Liver (tissue), 9 donors: ENCODE data around the gene ADAM8. TPM values are rescaled to one million over a fixed set of nuclear protein-coding genes. Genes with fewer than 3 reads are reported as not detected.

ENCODE experiments used
- DNase-seq: peaks from one replicate; pipeline ENCODE4 v3.0.0-alpha.2; 2017; ENCODE audit warnings: low spot score
- H3K27ac ChIP-seq, 2 donors: one replicate each; pipeline ENCODE4 v1.7.0; 2013; ENCODE audit warnings: inconsistent platforms in 2 of 2, low read length in 2 of 2, control low read depth in 1 of 2, low read depth in 1 of 2, mild to moderate bottlenecking in 1 of 2
- H3K27me3 ChIP-seq, 4 donors: one replicate each; pipeline versions ENCODE4 v1.6.1 to v1.7.0; 2013; ENCODE audit warnings: low read length in 3 of 4, inconsistent platforms in 1 of 4, mild to moderate bottlenecking in 1 of 4, moderate library complexity in 1 of 4; ENCODE audit not compliant: control insufficient read depth in 4 of 4, insufficient read depth in 4 of 4
- H3K36me3 ChIP-seq, 4 donors: one replicate each; pipeline versions ENCODE4 v1.6.1 to v1.7.0; 2013; ENCODE audit warnings: low read length in 3 of 4, mild to moderate bottlenecking in 3 of 4, low read depth in 1 of 4, moderate library complexity in 1 of 4; ENCODE audit not compliant: control insufficient read depth in 4 of 4, insufficient read depth in 3 of 4
- H3K4me1 ChIP-seq, 4 donors: one replicate each; pipeline versions ENCODE4 v1.6.1 to v1.7.0; 2013; ENCODE audit warnings: low read length in 3 of 4, mild to moderate bottlenecking in 3 of 4, moderate library complexity in 1 of 4; ENCODE audit not compliant: control insufficient read depth in 4 of 4, insufficient read depth in 4 of 4
- H3K4me3 ChIP-seq, 3 donors: one replicate each; pipeline versions ENCODE4 v1.6.1 to v1.7.0; 2013; ENCODE audit warnings: low read length in 3 of 3, control low read depth in 1 of 3, low read depth in 1 of 3, mild to moderate bottlenecking in 1 of 3
- H3K9ac ChIP-seq, 2 donors: one replicate each; pipeline ENCODE4 v1.7.0; 2013; ENCODE audit warnings: low read length in 2 of 2, mild to moderate bottlenecking in 2 of 2, moderate library complexity in 2 of 2, control low read depth in 1 of 2, low read depth in 1 of 2
- H3K9me3 ChIP-seq, 4 donors: one replicate each; pipeline versions ENCODE4 v1.6.1 to v1.7.0; 2013; ENCODE audit warnings: low read length in 3 of 4; ENCODE audit not compliant: control insufficient read depth in 4 of 4
- ATF3 ChIP-seq: IDR thresholded peaks from 2 replicates; pipeline ENCODE4 v1.6.1; 2016; ENCODE audit warnings: antibody characterized with exemption
- CTCF ChIP-seq: fragments of 150-350 bp; IDR thresholded peaks from 2 replicates; pipeline ENCODE4 v1.5.1; 2017; ENCODE audit warnings: improper control_type of control experiment, low read depth, low read length; ENCODE audit not compliant: missing input control
- EGR1 ChIP-seq, 2 donors: IDR thresholded peaks; 2 replicates each; pipeline ENCODE4 v1.6.1; 2016 to 2018; ENCODE audit warnings: antibody characterized with exemption in 2 of 2, low read depth in 2 of 2
- FOXA1 ChIP-seq: IDR thresholded peaks from 2 replicates; pipeline ENCODE4 v1.6.1; 2016; ENCODE audit warnings: antibody characterized with exemption
- FOXA2 ChIP-seq: IDR thresholded peaks from 2 replicates; pipeline ENCODE4 v1.6.1; 2016; ENCODE audit warnings: antibody characterized with exemption
- GABPA ChIP-seq, 2 donors: IDR thresholded peaks in 1 of 2; conservative IDR thresholded peaks in 1 of 2; 2 replicates each; pipeline ENCODE4 v1.6.1; 2016; ENCODE audit warnings: antibody characterized with exemption in 2 of 2, mild to moderate bottlenecking in 1 of 2, moderate library complexity in 1 of 2
- HNF4A ChIP-seq, 2 donors: conservative IDR thresholded peaks; 2 replicates each; pipeline ENCODE4 v1.6.1; 2016; ENCODE audit warnings: antibody characterized with exemption in 2 of 2, mild to moderate bottlenecking in 2 of 2
- HNF4G ChIP-seq: IDR thresholded peaks from 2 replicates; pipeline ENCODE4 v1.6.1; 2016; ENCODE audit warnings: antibody characterized with exemption
- JUND ChIP-seq, 2 donors: IDR thresholded peaks; 2 replicates each; pipeline ENCODE4 v1.6.1; 2016; ENCODE audit warnings: antibody characterized with exemption in 2 of 2
- MAX ChIP-seq: IDR thresholded peaks from 2 replicates; pipeline ENCODE4 v1.6.1; 2016; ENCODE audit warnings: antibody characterized with exemption
- NR2F2 ChIP-seq: IDR thresholded peaks from 2 replicates; pipeline ENCODE4 v1.6.1; 2016; ENCODE audit warnings: antibody characterized with exemption
- RAD21 ChIP-seq, 2 donors: IDR thresholded peaks; 2 replicates each; pipeline ENCODE4 v1.6.1; 2016; ENCODE audit warnings: antibody characterized with exemption in 2 of 2, mild to moderate bottlenecking in 2 of 2
- REST ChIP-seq: IDR thresholded peaks from 2 replicates; pipeline ENCODE4 v1.6.1; 2016; ENCODE audit warnings: antibody characterized with exemption, mild to moderate bottlenecking
- RXRA ChIP-seq, 2 donors: IDR thresholded peaks; 2 replicates each; pipeline ENCODE4 v1.6.1; 2017 to 2018; ENCODE audit warnings: antibody characterized with exemption in 2 of 2, mild to moderate bottlenecking in 1 of 2
- SP1 ChIP-seq: IDR thresholded peaks from 2 replicates; pipeline ENCODE4 v1.6.1; 2018; ENCODE audit warnings: antibody characterized with exemption, mild to moderate bottlenecking
- TAF1 ChIP-seq: conservative IDR thresholded peaks from 2 replicates; pipeline ENCODE4 v1.6.1; 2016; ENCODE audit warnings: antibody characterized with exemption, mild to moderate bottlenecking
- YY1 ChIP-seq: IDR thresholded peaks from 2 replicates; pipeline ENCODE4 v1.6.1; 2016; ENCODE audit warnings: antibody characterized with exemption, mild to moderate bottlenecking
- ZBTB33 ChIP-seq: IDR thresholded peaks from 2 replicates; pipeline ENCODE4 v1.6.1; 2016; ENCODE audit warnings: antibody characterized with exemption
- WGBS: extraction: QIAGEN DNeasy Blood & Tissue Kit; methylation state at CpG from one replicate; pipeline ENCODE4 v1.1.7; 2013; 5-methylcytosine and 5-hydroxymethylcytosine counted together
- polyA plus RNA-seq, 2 donors: library from polyadenylated mRNA; stranded (reverse) in 1 of 2; unstranded in 1 of 2; fragments of 200-250 nt in 1 of 2; fragments of >200 nt in 1 of 2; fragmentation: Nextera tagmentation in 1 of 2; extraction: Ambion mirVana in 1 of 2; gene quantifications; one replicate each; pipeline versions ENCODE4 v1.2.1 to v1.2.3, GENCODE V29; 2013 to 2015
- total RNA-seq, 2 donors: library from RNA; depleted of rRNA; stranded (reverse); fragments of >200 nt; gene quantifications; one replicate each; pipeline ENCODE4 v1.2.3, GENCODE V29; 2014
- donor health status: healthy.
- donor health status: healthy.
- donor health status: healthy.
- donor health status: healthy.
- donor health status: healthy.

ADAM8 gene
- total and polyA plus RNA-seq, 4 donors = 1.3 to 6.9 (median 3.7) TPM

GRCh38 chr10:133283931-133284330, 7.3 kb upstream of the ADAM8 start:
- DNase-seq = no peak
- Histone ChIP-seq H3K27me3 (no peaks in the 10 kb centered on the region), H3K9ac (no peak overlapping the region), H3K4me3 (no peak overlapping the region), H3K4me1 (peaks cover 0 to 16% (median 10%) of the 10 kb centered on the region in 4 donors), H3K36me3 (peaks cover 36 to 84% (median 53%) of the 10 kb centered on the region in 4 donors), H3K27ac (no peak overlapping the region), H3K9me3 (no peaks in the 10 kb centered on the region)
- WGBS = 96% methylated on average over 24 of the region's 24 CpGs
- TF ChIP-seq YY1 = no peak
- TF ChIP-seq HNF4A (conservative IDR thresholded peaks at IDR 0.05) = no peak
- TF ChIP-seq REST = no peak
- no peak for TF ChIP-seq NR2F2
- TF ChIP-seq ZBTB33 = no peak
- TF ChIP-seq ATF3 = no peak
- TF ChIP-seq CTCF = no peak
- TF ChIP-seq EGR1 (IDR thresholded peaks at IDR 0.05; ENCODE audit: low read depth in 2 of 2) = no peak
- no peak for TF ChIP-seq SP1
- no peak for TF ChIP-seq RXRA (IDR thresholded peaks at IDR 0.05)
- TF ChIP-seq GABPA (IDR thresholded peaks at IDR 0.05 in 1 of 2, conservative IDR thresholded peaks at IDR 0.05 in 1 of 2) = no peak
- TF ChIP-seq RAD21 (IDR thresholded peaks at IDR 0.05) = no peak
- no peak for TF ChIP-seq JUND (IDR thresholded peaks at IDR 0.05)
- TF ChIP-seq FOXA1 = no peak
- no peak for TF ChIP-seq TAF1

- Histone ChIP-seq H3K9me3 (no peaks in the 10 kb centered on the region), H3K4me3 (no peak overlapping the region), H3K4me1 (peaks cover 4 to 27% (median 20%) of the 10 kb centered on the region in 4 donors), H3K36me3 (peaks cover 30 to 74% (median 48%) of the 10 kb centered on the region in 4 donors), H3K27ac (no peak overlapping the region), H3K9ac (no peak overlapping the region), H3K27me3 (no peaks in the 10 kb centered on the region)
- no peak for DNase-seq
- 94% methylated on average over 24 of the region's 24 CpGs for WGBS
- no peak for TF ChIP-seq FOXA2
- no peak for TF ChIP-seq EGR1 (IDR thresholded peaks at IDR 0.05; ENCODE audit: low read depth in 2 of 2)
- no peak for TF ChIP-seq ATF3
- no peak for TF ChIP-seq RXRA (IDR thresholded peaks at IDR 0.05)
- no peak for TF ChIP-seq GABPA (IDR thresholded peaks at IDR 0.05 in 1 of 2, conservative IDR thresholded peaks at IDR 0.05 in 1 of 2)
- no peak for TF ChIP-seq FOXA1
- no peak for TF ChIP-seq HNF4A (conservative IDR thresholded peaks at IDR 0.05)
- no peak for TF ChIP-seq NR2F2
- TF ChIP-seq JUND (IDR thresholded peaks at IDR 0.05) = no peak
- no peak for TF ChIP-seq TAF1
- no peak for TF ChIP-seq MAX
- TF ChIP-seq RAD21 (IDR thresholded peaks at IDR 0.05) = no peak
- no peak for TF ChIP-seq SP1
- no peak for TF ChIP-seq YY1
- TF ChIP-seq HNF4G = no peak
- no peak for TF ChIP-seq REST
These were observed 6.2 kb upstream of the ADAM8 start for GRCh38 chr10:133282846-133283390.
